Measurements from ENCODE around the gene FAM72A. TPM values are rescaled to one million over a fixed set of nuclear protein-coding genes. Genes with fewer than 3 reads are reported as not detected.
"Not testable (repeated sequence)": the region's sequence is repeated elsewhere in the genome, so short reads cannot be mapped to it uniquely, and the experiment has no call there.

The FAM72A gene
- total and polyA plus RNA-seq, 7 donors, result 0.11 to 0.92 (median 0.50) TPM; not detected in 1

GRCh38 chr1:206210802-206211201 lies 8.2 kb upstream of the FAM72A start:
- H3K9me3 ChIP-seq; H3K4me1 ChIP-seq; ATAC-seq; H3K4me3 ChIP-seq; H3K36me3 ChIP-seq (ENCODE audit: insufficient read depth in 1 of 2, low read depth in 1 of 2); intact Hi-C loops (cut with DNase I); H3K27me3 ChIP-seq (ENCODE audit: insufficient read depth in 3 of 3, low read length in 2 of 3); H3K27ac ChIP-seq: not testable (repeated sequence)
- no CpG with 5 or more reads among the region's 1 CpG for WGBS, 3 donors
- peak in 1 of 2 donors; percentile 8 for DNase-seq

GRCh38 chr1:206205569-206205968 lies 2.9 kb upstream of the FAM72A start:
- H3K27ac ChIP-seq; H3K36me3 ChIP-seq (ENCODE audit: insufficient read depth in 1 of 2, low read depth in 1 of 2); intact Hi-C loops (cut with DNase I); H3K27me3 ChIP-seq (ENCODE audit: insufficient read depth in 3 of 3, low read length in 2 of 3); H3K9me3 ChIP-seq; H3K4me1 ChIP-seq; ATAC-seq: not testable (repeated sequence)
- peak; percentile 17 to 41 for DNase-seq
- peak overlapping the region; percentile 49 for H3K4me3 ChIP-seq
- 0 to 1% methylated on average over 3 to 11 of the region's 31 CpGs; no CpG with 5 or more reads in 1 of the 3 donors for WGBS, 3 donors

GRCh38 chr1:206204871-206205270 lies 2.2 kb upstream of the FAM72A start:
- H3K27me3 ChIP-seq (ENCODE audit: insufficient read depth in 3 of 3, low read length in 2 of 3); H3K9me3 ChIP-seq; intact Hi-C loops (cut with DNase I); H3K4me1 ChIP-seq; DNase-seq; H3K27ac ChIP-seq; H3K36me3 ChIP-seq (ENCODE audit: insufficient read depth in 1 of 2, low read depth in 1 of 2); ATAC-seq: not testable (repeated sequence)
- H3K4me3 ChIP-seq, result peak overlapping the region; percentile 60
- WGBS, 3 donors, result 0 to 1% (median 0%) methylated on average over 4 to 24 of the region's 25 CpGs

GRCh38 chr1:206204159-206204511 lies 1.5 kb upstream of the FAM72A start:
- DNase-seq, result peak; percentile 10 to 41
- H3K9me3 ChIP-seq; H3K27ac ChIP-seq; H3K27me3 ChIP-seq (ENCODE audit: insufficient read depth in 3 of 3, low read length in 2 of 3); intact Hi-C loops (cut with DNase I); H3K36me3 ChIP-seq (ENCODE audit: insufficient read depth in 1 of 2, low read depth in 1 of 2); H3K4me1 ChIP-seq; ATAC-seq: not testable (repeated sequence)
- WGBS, 3 donors, result 0% methylated on average over 4 of the region's 25 CpGs; no CpG with 5 or more reads in 2 of the 3 donors
- peak overlapping the region; percentile 57 for H3K4me3 ChIP-seq

- DNase-seq (peak; percentile 67 to 80), ATAC-seq (peak; percentile 7 to 91 (median 31))
- Histone ChIP-seq H3K4me3 (peak within 1 kb of the TSS; percentile 70), H3K27ac (peak within 1 kb of the TSS; percentile 76)
- WGBS, 3 donors, result 0% methylated on average over 8 to 26 of the region's 63 CpGs
- H3K27me3 ChIP-seq (ENCODE audit: insufficient read depth in 3 of 3, low read length in 2 of 3); H3K36me3 ChIP-seq (ENCODE audit: insufficient read depth in 1 of 2, low read depth in 1 of 2); H3K9me3 ChIP-seq; intact Hi-C loops (cut with DNase I); H3K4me1 ChIP-seq: not testable (repeated sequence)
Measured at GRCh38 chr1:206203364-206204158, 922 bp upstream of the FAM72A start, which contains the start of gene SRGAP2. Gene SRGAP2 (plus strand): TSS chr1:206203541. CDS start chr1:206205971, 2,430 bp downstream.

GRCh38 chr1:206196748-206197424 lies 5.8 kb downstream of the FAM72A start:
- H3K9me3 ChIP-seq; ATAC-seq; H3K4me3 ChIP-seq; H3K4me1 ChIP-seq; intact Hi-C loops (cut with DNase I); DNase-seq; H3K27ac ChIP-seq; H3K36me3 ChIP-seq (ENCODE audit: insufficient read depth in 1 of 2, low read depth in 1 of 2); H3K27me3 ChIP-seq (ENCODE audit: insufficient read depth in 3 of 3, low read length in 2 of 3): not testable (repeated sequence)
- WGBS, 3 donors, result 88 to 97% (median 89%) methylated on average over 2 to 3 of the region's 3 CpGs

GRCh38 chr1:206195182-206195581 lies 7.5 kb downstream of the FAM72A start:
- ATAC-seq; intact Hi-C loops (cut with DNase I); H3K27me3 ChIP-seq (ENCODE audit: insufficient read depth in 3 of 3, low read length in 2 of 3); H3K4me3 ChIP-seq; H3K9me3 ChIP-seq; DNase-seq; H3K36me3 ChIP-seq (ENCODE audit: insufficient read depth in 1 of 2, low read depth in 1 of 2); H3K27ac ChIP-seq; H3K4me1 ChIP-seq: not testable (repeated sequence)
- no CpG with 5 or more reads among the region's 2 CpGs for WGBS, 3 donors

GRCh38 chr1:206186826-206187225 lies 15.8 kb downstream of the FAM72A start:
- intact Hi-C loops (cut with DNase I); ATAC-seq: not testable (repeated sequence)
- WGBS, 3 donors, result 84 to 100% (median 86%) methylated on average over 2 of the region's 4 CpGs

GRCh38 chr1:206185778-206186177 lies 16.9 kb downstream of the FAM72A start:
- not testable (repeated sequence) for H3K4me3 ChIP-seq, DNase-seq
- no CpG with 5 or more reads among the region's 3 CpGs for WGBS, 3 donors

More at GRCh38 chr1:206186826-206187225, 15.8 kb downstream of the FAM72A start:
- H3K4me1 ChIP-seq; H3K27ac ChIP-seq; H3K36me3 ChIP-seq (ENCODE audit: insufficient read depth in 1 of 2, low read depth in 1 of 2); DNase-seq; H3K27me3 ChIP-seq (ENCODE audit: insufficient read depth in 3 of 3, low read length in 2 of 3); H3K9me3 ChIP-seq; H3K4me3 ChIP-seq: not testable (repeated sequence)

GRCh38 chr1:206183788-206184187 lies 18.9 kb downstream of the FAM72A start:
- H3K27ac ChIP-seq; ATAC-seq; H3K4me1 ChIP-seq; intact Hi-C loops (cut with DNase I); H3K27me3 ChIP-seq (ENCODE audit: insufficient read depth in 3 of 3, low read length in 2 of 3); H3K4me3 ChIP-seq; H3K36me3 ChIP-seq (ENCODE audit: insufficient read depth in 1 of 2, low read depth in 1 of 2); H3K9me3 ChIP-seq; DNase-seq: not testable (repeated sequence)
- WGBS, 3 donors, result 60 to 100% (median 85%) methylated on average over 1 of the region's 2 CpGs

More at GRCh38 chr1:206185778-206186177, 16.9 kb downstream of the FAM72A start:
- H3K27me3 ChIP-seq (ENCODE audit: insufficient read depth in 3 of 3, low read length in 2 of 3); intact Hi-C loops (cut with DNase I); H3K27ac ChIP-seq; H3K36me3 ChIP-seq (ENCODE audit: insufficient read depth in 1 of 2, low read depth in 1 of 2); H3K4me1 ChIP-seq; ATAC-seq; H3K9me3 ChIP-seq: not testable (repeated sequence)

Measured in psoas muscle (tissue), 8 donors.